B cell (primary cell): Measurements from ENCODE around the gene PTPRM. TPM values are rescaled to one million over a fixed set of nuclear protein-coding genes. Genes with fewer than 3 reads are reported as not detected.

Source experiments
- ATAC-seq: fragments of 200-7000 bp; cut with Tn5 transposase; one replicate; pipeline ENCODE4 v1.10.0; 2021; ENCODE audit warnings: low read depth, mild to moderate bottlenecking, moderate number of reproducible peaks, moderate library complexity
- CTCF ChIA-PET: fragments of 350-600 bp; sonication (Branson Sonifier 250); formaldehyde crosslinking; loops from one replicate; lab custom pipeline; 2021; ENCODE audit warnings: antibody characterized with exemption, inconsistent platforms; lab: Charles Lee
- POLR2A ChIA-PET: fragments of 350-600 bp; sonication (Branson Sonifier 250); formaldehyde crosslinking; loops from one replicate; lab custom pipeline; 2021; ENCODE audit warnings: antibody characterized with exemption; lab: Charles Lee
- DNase-seq: peaks from one replicate; pipeline ENCODE4 v3.0.0; 2013
- H2AFZ ChIP-seq: 2 replicates; pipeline ENCODE4 v1.6.1; 2012; ENCODE audit warnings: mild to moderate bottlenecking, low read depth, low read length; ENCODE audit not compliant: insufficient read depth, poor library complexity, severe bottlenecking
- H3K27ac ChIP-seq, 2 donors: 1 replicate in 1 of 2; 2 replicates in 1 of 2; pipeline ENCODE4 v1.5.1; 2012 to 2013; ENCODE audit warnings: low read length in 2 of 2, mild to moderate bottlenecking in 2 of 2, moderate library complexity in 1 of 2
- H3K27me3 ChIP-seq, 4 experiments: fragments of 200-600 bp in 1 of 4; sonication (generic) in 1 of 4; replicated peaks in 1 of 4; 1 replicate in 2 of 4; 2 replicates in 2 of 4; pipeline versions ENCODE4 v1.6.1 to v1.7.0; 2013 to 2016; ENCODE audit warnings: low read length in 3 of 4, mild to moderate bottlenecking in 2 of 4, mixed read lengths in 1 of 4, moderate library complexity in 1 of 4; ENCODE audit not compliant: insufficient read depth in 4 of 4, control insufficient read depth in 3 of 4; ENCODE audit errors: control extremely low read depth in 1 of 4
- H3K36me3 ChIP-seq, 2 experiments: replicated peaks in 1 of 2; 1 replicate in 1 of 2; 2 replicates in 1 of 2; pipeline versions ENCODE4 v1.6.1 to v1.7.1; 2013; ENCODE audit warnings: low read length in 1 of 2; ENCODE audit not compliant: insufficient read depth in 2 of 2, control insufficient read depth in 1 of 2; ENCODE audit errors: control extremely low read depth in 1 of 2, extremely low read depth in 1 of 2
- H3K4me1 ChIP-seq, 2 donors: fragments of 200-600 bp in 1 of 2; sonication (generic) in 1 of 2; 1 replicate in 1 of 2; 2 replicates in 1 of 2; pipeline versions ENCODE4 v1.5.1 to v1.6.1; 2013 to 2017; ENCODE audit warnings: low read length in 2 of 2; ENCODE audit not compliant: control insufficient read depth in 2 of 2, insufficient read depth in 2 of 2
- H3K4me2 ChIP-seq: replicated peaks from 2 replicates; pipeline ENCODE3; 2012; ENCODE audit warnings: mild to moderate bottlenecking, low read depth, low read length; ENCODE audit not compliant: poor library complexity, severe bottlenecking
- H3K4me3 ChIP-seq, 5 experiments: fragments of 200-600 bp in 1 of 5; sonication (generic) in 1 of 5; 1 replicate in 3 of 5; 2 replicates in 2 of 5; pipeline versions ENCODE4 v1.5.1 to v1.7.0; 2011 to 2016; ENCODE audit warnings: low read length in 4 of 5, mild to moderate bottlenecking in 4 of 5, low read depth in 2 of 5, control low read depth in 1 of 5, moderate library complexity in 1 of 5; ENCODE audit not compliant: insufficient read depth in 1 of 5; ENCODE audit errors: control extremely low read depth in 1 of 5, extremely low read depth in 1 of 5
- H3K79me2 ChIP-seq: fragments of 200-600 bp; sonication (generic); one replicate; pipeline ENCODE4 v1.6.0; 2016; ENCODE audit warnings: low read length; ENCODE audit not compliant: control insufficient read depth, insufficient read depth
- H3K9ac ChIP-seq: fragments of 200-600 bp; sonication (generic); 2 replicates; pipeline ENCODE4 v1.6.1; 2017; ENCODE audit warnings: mild to moderate bottlenecking, low read length, moderate library complexity
- H3K9me3 ChIP-seq, 3 donors: one replicate each; pipeline versions ENCODE4 v1.6.1 to v1.7.1; 2013; ENCODE audit warnings: low read length in 2 of 3; ENCODE audit not compliant: control insufficient read depth in 2 of 3, insufficient read depth in 1 of 3; ENCODE audit errors: control extremely low read depth in 1 of 3
- H4K20me1 ChIP-seq: 2 replicates; pipeline ENCODE4 v1.6.0; 2012; ENCODE audit warnings: mild to moderate bottlenecking, low read length; ENCODE audit not compliant: insufficient read depth, control insufficient read depth, poor library complexity, severe bottlenecking
- H3K27ac Mint-ChIP-seq: one replicate; pipeline ENCODE4 v1.8.0; 2021; ENCODE audit warnings: mixed read lengths
- H3K27me3 Mint-ChIP-seq: one replicate; pipeline ENCODE4 v1.8.0; 2021; ENCODE audit warnings: mixed read lengths
- H3K4me1 Mint-ChIP-seq: one replicate; pipeline ENCODE4 v1.8.0; 2021; ENCODE audit warnings: mixed read lengths
- H3K4me3 Mint-ChIP-seq: one replicate; pipeline ENCODE4 v1.8.0; 2021; ENCODE audit warnings: mixed read lengths
- H3K9me3 Mint-ChIP-seq: one replicate; pipeline ENCODE4 v1.8.0; 2022; ENCODE audit warnings: mixed read lengths; ENCODE audit not compliant: insufficient read depth
- EZH2 ChIP-seq: IDR thresholded peaks from 2 replicates; pipeline ENCODE4 v1.6.1; 2012; ENCODE audit warnings: borderline replicate concordance, low read depth, mild to moderate bottlenecking, moderate library complexity, low read length; ENCODE audit not compliant: insufficient read depth, poor library complexity, severe bottlenecking
- WGBS: methylation state at CpG from one replicate; pipeline ENCODE4 v1.1.5; 2013; ENCODE audit warnings: missing lambda C conversion rate; ENCODE audit not compliant: insufficient coverage; 5-methylcytosine and 5-hydroxymethylcytosine counted together
- intact Hi-C: fragments of 100-400 bp; cut with micrococcal nuclease; formaldehyde crosslinking; loops from one replicate; pipeline ENCODE4 v1.10.0; 2022
- polyA plus RNA-seq: library from polyadenylated mRNA; depleted of rRNA; stranded (reverse); fragments of >200 nt; gene quantifications from 2 replicates; pipeline ENCODE4 v1.2.3, GENCODE V29; 2012
- total RNA-seq, 2 donors: library from RNA; stranded (reverse); fragments of 120-200 nt in 1 of 2; gene quantifications; 1 replicate in 1 of 2; 2 replicates in 1 of 2; pipeline versions ENCODE4 v1.2.3 to v1.2.4, GENCODE V29; 2013 to 2022
- TF ChIP-seq, protein P1 (sequence below): fragments of 200-600 bp; IDR thresholded peaks from one replicate; pipeline ENCODE4 v1.8.0; 2022; ENCODE audit warnings: antibody characterized with exemption, mild to moderate bottlenecking

PTPRM gene
- total and polyA plus RNA-seq, 2 donors (not counting 1 experiment from before 2014, with no cell fraction given): 0.20 to 0.89 TPM

DNA sequence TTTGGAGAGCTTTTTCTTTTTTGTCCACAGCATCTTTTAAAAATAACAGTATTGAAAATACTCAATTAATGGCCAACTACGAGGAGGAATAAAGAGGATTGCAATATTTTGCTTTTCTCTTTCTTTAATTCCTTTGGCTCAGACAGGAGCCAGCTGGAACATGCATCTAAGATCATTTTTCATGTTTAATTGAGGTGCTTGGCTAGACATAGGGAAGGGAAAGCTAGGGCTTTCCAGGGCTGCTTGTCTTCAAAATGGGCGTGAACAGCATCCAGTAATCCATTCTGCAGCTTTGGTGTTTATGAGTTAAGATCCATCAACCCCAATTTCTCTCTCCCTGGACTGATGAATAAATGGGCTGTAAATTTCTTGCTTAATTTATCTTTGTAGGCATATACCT, 323.0 kb downstream of the PTPRM start:
- Histone ChIP-seq H3K4me1 (no peaks in the 10 kb centered on the region), H3K79me2 (no peaks in the 10 kb centered on the region), H3K36me3 (no peaks in the 10 kb centered on the region), H3K27me3 (no peaks in the 10 kb centered on the region), H3K4me3 (no peak overlapping the region), H4K20me1 (no peaks in the 10 kb centered on the region), H3K9me3 (no peaks in the 10 kb centered on the region), H3K9ac (no peak overlapping the region), H3K27ac (no peak overlapping the region), H3K4me2 (no peak overlapping the region), H2AFZ (no peak overlapping the region)
- intact Hi-C loops: no loop called here
- POLR2A ChIA-PET: no interaction called here
- no peaks in the 10 kb centered on the region for H3K4me1 Mint-ChIP-seq
- no peak for DNase-seq
- no peak overlapping the region for H3K27ac Mint-ChIP-seq
- no peak for TF ChIP-seq EZH2
- TF ChIP-seq, protein P1, sequence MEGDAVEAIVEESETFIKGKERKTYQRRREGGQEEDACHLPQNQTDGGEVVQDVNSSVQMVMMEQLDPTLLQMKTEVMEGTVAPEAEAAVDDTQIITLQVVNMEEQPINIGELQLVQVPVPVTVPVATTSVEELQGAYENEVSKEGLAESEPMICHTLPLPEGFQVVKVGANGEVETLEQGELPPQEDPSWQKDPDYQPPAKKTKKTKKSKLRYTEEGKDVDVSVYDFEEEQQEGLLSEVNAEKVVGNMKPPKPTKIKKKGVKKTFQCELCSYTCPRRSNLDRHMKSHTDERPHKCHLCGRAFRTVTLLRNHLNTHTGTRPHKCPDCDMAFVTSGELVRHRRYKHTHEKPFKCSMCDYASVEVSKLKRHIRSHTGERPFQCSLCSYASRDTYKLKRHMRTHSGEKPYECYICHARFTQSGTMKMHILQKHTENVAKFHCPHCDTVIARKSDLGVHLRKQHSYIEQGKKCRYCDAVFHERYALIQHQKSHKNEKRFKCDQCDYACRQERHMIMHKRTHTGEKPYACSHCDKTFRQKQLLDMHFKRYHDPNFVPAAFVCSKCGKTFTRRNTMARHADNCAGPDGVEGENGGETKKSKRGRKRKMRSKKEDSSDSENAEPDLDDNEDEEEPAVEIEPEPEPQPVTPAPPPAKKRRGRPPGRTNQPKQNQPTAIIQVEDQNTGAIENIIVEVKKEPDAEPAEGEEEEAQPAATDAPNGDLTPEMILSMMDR: no peak
- H3K9me3 Mint-ChIP-seq: no peaks in the 10 kb centered on the region
- no peak overlapping the region for H3K4me3 Mint-ChIP-seq
- CTCF ChIA-PET: no interaction called here
- ATAC-seq: no peak
- 80% methylated on average over 1 of the region's 2 CpGs for WGBS
- H3K27me3 Mint-ChIP-seq: no peaks in the 10 kb centered on the region

DNA sequence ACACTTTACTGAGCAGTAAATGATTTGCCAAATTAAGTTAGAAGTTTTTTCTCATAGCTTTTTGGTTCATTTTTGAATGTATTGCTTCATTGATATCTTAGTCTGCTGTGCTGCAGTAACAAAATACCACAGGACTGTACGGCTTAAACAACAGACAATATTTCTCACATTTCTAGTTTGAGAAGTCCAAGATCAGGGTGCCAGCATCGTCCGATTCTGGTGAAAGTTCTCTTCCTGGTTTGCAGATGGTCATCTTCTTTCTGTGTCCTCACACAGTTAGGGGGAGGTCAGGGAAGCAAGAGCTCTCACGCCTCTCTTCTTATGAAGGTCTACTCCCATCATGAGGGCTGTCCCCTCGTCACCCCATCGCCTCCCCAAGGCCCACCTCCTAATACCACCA, 325.4 kb downstream of the PTPRM start:
- CTCF ChIA-PET: no interaction called here
- no peaks in the 10 kb centered on the region for H3K9me3 Mint-ChIP-seq
- no peaks in the 10 kb centered on the region for H3K36me3 ChIP-seq

More for the DNA sequence above, 325.4 kb downstream of the PTPRM start:
- no peaks in the 10 kb centered on the region for H3K79me2 ChIP-seq
- no peak for DNase-seq
- intact Hi-C loops: no loop called here
- TF ChIP-seq EZH2: no peak
- TF ChIP-seq, protein P1: no peak
- H2AFZ ChIP-seq: no peak overlapping the region
- WGBS: no CpG with 5 or more reads among the region's 6 CpGs
- no peaks in the 10 kb centered on the region for H3K4me1 ChIP-seq
- Mint-ChIP-seq H3K27me3 (no peaks in the 10 kb centered on the region), H3K27ac (no peak overlapping the region), H3K4me3 (no peak overlapping the region), H3K4me1 (no peaks in the 10 kb centered on the region)
- no peak for ATAC-seq
- POLR2A ChIA-PET: no interaction called here
- H3K9me3 ChIP-seq: no peaks in the 10 kb centered on the region
- H4K20me1 ChIP-seq: no peaks in the 10 kb centered on the region
- no peak overlapping the region for H3K27ac ChIP-seq
- no peak overlapping the region for H3K4me2 ChIP-seq
- no peak overlapping the region for H3K9ac ChIP-seq
- H3K4me3 ChIP-seq: no peak overlapping the region
- no peaks in the 10 kb centered on the region for H3K27me3 ChIP-seq
